Lung (tissue), 12 donors: ENCODE results near the gene IGSF21. TPM values are rescaled to one million over a fixed set of nuclear protein-coding genes. Genes with fewer than 3 reads are reported as not detected.

Experiments used
- ATAC-seq: fragments of 200-7000 bp; cut with Tn5 transposase; one replicate; pipeline ENCODE4 v1.9.1; 2020; ENCODE audit warnings: moderate number of reproducible peaks; ENCODE audit not compliant: insufficient read depth, low FRiP score
- DNase-seq, 3 donors: peaks; one replicate each; pipeline ENCODE4 v3.0.0-alpha.2; 2013 to 2017
- H3K27ac ChIP-seq, 2 donors: one replicate each; pipeline ENCODE4 v1.5.1; 2013; ENCODE audit warnings: mild to moderate bottlenecking in 2 of 2, moderate library complexity in 2 of 2, control low read depth in 1 of 2, inconsistent platforms in 1 of 2, low read depth in 1 of 2, low read length in 1 of 2
- H3K27me3 ChIP-seq, 3 donors: one replicate each; pipeline ENCODE4 v1.5.1; 2013; ENCODE audit warnings: low read length in 2 of 3; ENCODE audit not compliant: control insufficient read depth in 3 of 3, insufficient read depth in 3 of 3
- H3K36me3 ChIP-seq, 4 donors: one replicate each; pipeline ENCODE4 v1.5.1; 2013; ENCODE audit warnings: low read length in 4 of 4, mild to moderate bottlenecking in 1 of 4, moderate library complexity in 1 of 4; ENCODE audit not compliant: control insufficient read depth in 4 of 4, insufficient read depth in 4 of 4
- H3K4me1 ChIP-seq, 5 donors: one replicate each; pipeline ENCODE4 v1.5.1; 2013; ENCODE audit warnings: low read length in 5 of 5, mild to moderate bottlenecking in 2 of 5, moderate library complexity in 1 of 5; ENCODE audit not compliant: control insufficient read depth in 5 of 5, insufficient read depth in 5 of 5
- H3K4me3 ChIP-seq: one replicate; pipeline ENCODE4 v1.5.1; 2013; ENCODE audit warnings: mild to moderate bottlenecking, control low read depth, moderate library complexity
- H3K9ac ChIP-seq, 2 donors: one replicate each; pipeline ENCODE4 v1.5.1; 2013; ENCODE audit warnings: low read length in 2 of 2, control low read depth in 1 of 2; ENCODE audit not compliant: insufficient read depth in 1 of 2
- H3K9me3 ChIP-seq, 4 donors: one replicate each; pipeline ENCODE4 v1.5.1; 2013; ENCODE audit warnings: low read length in 3 of 4, mild to moderate bottlenecking in 1 of 4, moderate library complexity in 1 of 4; ENCODE audit not compliant: control insufficient read depth in 4 of 4, insufficient read depth in 3 of 4
- CTCF ChIP-seq: IDR thresholded peaks from 2 replicates; pipeline ENCODE4 v1.5.1; 2012; ENCODE audit warnings: mild to moderate bottlenecking; ENCODE audit errors: control extremely low read depth, extremely low read depth
- WGBS, 2 donors: extraction: QIAGEN DNeasy Blood & Tissue Kit; methylation state at CpG; one replicate each; pipeline ENCODE4 v1.1.7; 2013; 5-methylcytosine and 5-hydroxymethylcytosine counted together
- polyA plus RNA-seq, 2 donors: library from polyadenylated mRNA; stranded (reverse); fragments of 200-250 nt; gene quantifications; one replicate each; pipeline ENCODE4 v1.2.1, GENCODE V29; 2013
- total RNA-seq, 2 donors: library from RNA; depleted of rRNA in 1 of 2; stranded (reverse); fragments of >200 nt in 1 of 2; gene quantifications; one replicate each; pipeline ENCODE4 v1.2.1, GENCODE V29; 2014 to 2021
- donor health status: control.
- donor health status: control.
- donor health status: Bipolar disorder and iron deficiency.
- donor health status: healthy.
- donor health status: DM: yes; HTN: yes; CAD: no.

The IGSF21 gene
- total and polyA plus RNA-seq, 4 donors: 0.18 to 2.6 (median 0.62) TPM

- Histone ChIP-seq H3K9ac (no peak overlapping the region), H3K4me1 (no peaks in the 10 kb centered on the region), H3K36me3 (no peaks in the 10 kb centered on the region), H3K9me3 (peaks cover 0 to 3% (median 0%) of the 10 kb centered on the region in 4 donors), H3K27me3 (peaks cover 0 to 4% (median 0%) of the 10 kb centered on the region in 3 donors), H3K27ac (no peak overlapping the region), H3K4me3 (no peak overlapping the region)
- ATAC-seq: no peak
- WGBS, 2 donors: 58 to 68% methylated on average over 16 of the region's 16 CpGs
- TF ChIP-seq CTCF: no peak
- no peak for DNase-seq
Observed at GRCh38 chr1:18132711-18133541, 25.3 kb downstream of the IGSF21 start.

GRCh38 chr1:18134324-18135046, 26.9 kb downstream of the IGSF21 start:
- no peak for TF ChIP-seq CTCF
- peaks cover 0 to 4% (median 0%) of the 10 kb centered on the region in 3 donors for H3K27me3 ChIP-seq
- no peaks in the 10 kb centered on the region for H3K4me1 ChIP-seq

GRCh38 chr1:18137759-18138345, 30.3 kb downstream of the IGSF21 start:
- no peak for TF ChIP-seq CTCF
- DNase-seq (no peak), ATAC-seq (no peak)
- Histone ChIP-seq H3K36me3 (no peaks in the 10 kb centered on the region), H3K9ac (no peak overlapping the region), H3K27me3 (peaks cover 0 to 4% (median 0%) of the 10 kb centered on the region in 3 donors), H3K27ac (no peak overlapping the region), H3K4me3 (no peak overlapping the region), H3K9me3 (peaks cover 0 to 2% (median 0%) of the 10 kb centered on the region in 4 donors), H3K4me1 (no peaks in the 10 kb centered on the region)
- WGBS, 2 donors: 66 to 74% methylated on average over 8 of the region's 8 CpGs

More at GRCh38 chr1:18134324-18135046, 26.9 kb downstream of the IGSF21 start:
- H3K27ac ChIP-seq: no peak overlapping the region
- no peak overlapping the region for H3K9ac ChIP-seq
- H3K36me3 ChIP-seq: no peaks in the 10 kb centered on the region
- DNase-seq (no peak), ATAC-seq (no peak)
- peaks cover 0 to 3% (median 0%) of the 10 kb centered on the region in 4 donors for H3K9me3 ChIP-seq
- 61 to 72% methylated on average over 6 of the region's 6 CpGs for WGBS, 2 donors
- no peak overlapping the region for H3K4me3 ChIP-seq
